IPS-18a (cell line): Measurements from ENCODE around the gene RNF214.
"Not testable (repeated sequence)": the region's sequence is repeated elsewhere in the genome, so short reads cannot be mapped to it uniquely, and the experiment has no call there.

ENCODE experiments used
- H3K27ac ChIP-seq: one replicate; pipeline ENCODE4 v1.5.1; 2013; ENCODE audit warnings: low read length
- H3K27me3 ChIP-seq: one replicate; pipeline ENCODE4 v1.6.1; 2013; ENCODE audit warnings: mild to moderate bottlenecking, low read length; ENCODE audit not compliant: control insufficient read depth, insufficient read depth
- H3K36me3 ChIP-seq: one replicate; pipeline ENCODE4 v1.6.1; 2013; ENCODE audit warnings: low read depth, low read length; ENCODE audit not compliant: control insufficient read depth
- H3K4me1 ChIP-seq: one replicate; pipeline ENCODE4 v1.6.1; 2013; ENCODE audit warnings: low read depth, low read length; ENCODE audit not compliant: control insufficient read depth
- H3K4me3 ChIP-seq: one replicate; pipeline ENCODE4 v1.5.1; 2013; ENCODE audit warnings: low read length
- H3K9ac ChIP-seq: one replicate; pipeline ENCODE4 v1.6.1; 2013; ENCODE audit warnings: mild to moderate bottlenecking, low read length, moderate library complexity
- H3K9me3 ChIP-seq: one replicate; pipeline ENCODE4 v1.6.1; 2013; ENCODE audit warnings: low read depth, low read length; ENCODE audit not compliant: control insufficient read depth

Gene RNF214

GRCh38 chr11:117256573-117256972 is 24.1 kb downstream of the RNF214 start:
- H3K9me3 ChIP-seq, result no peaks in the 10 kb centered on the region
- peaks cover 10% of the 10 kb centered on the region for H3K36me3 ChIP-seq
- H3K4me3 ChIP-seq, result no peak overlapping the region
- no peak overlapping the region for H3K27ac ChIP-seq
- H3K4me1 ChIP-seq, result no peaks in the 10 kb centered on the region
- no peak overlapping the region for H3K9ac ChIP-seq
- H3K27me3 ChIP-seq, result no peaks in the 10 kb centered on the region

- Histone ChIP-seq H3K36me3 (peaks cover 7% of the 10 kb centered on the region), H3K27ac (no peak overlapping the region), H3K27me3 (no peaks in the 10 kb centered on the region), H3K4me1 (no peaks in the 10 kb centered on the region), H3K9ac (no peak overlapping the region), H3K9me3 (no peaks in the 10 kb centered on the region), H3K4me3 (no peak overlapping the region)
Observed at GRCh38 chr11:117258576-117258975, 26.1 kb downstream of the RNF214 start.

GRCh38 chr11:117259417-117259816 is 26.9 kb downstream of the RNF214 start:
- Histone ChIP-seq H3K4me3 (no peak overlapping the region), H3K36me3 (peaks cover 4% of the 10 kb centered on the region), H3K27ac (no peak overlapping the region), H3K27me3 (no peaks in the 10 kb centered on the region), H3K4me1 (no peaks in the 10 kb centered on the region), H3K9ac (no peak overlapping the region), H3K9me3 (no peaks in the 10 kb centered on the region)

GRCh38 chr11:117264624-117265323 is 32.3 kb downstream of the RNF214 start:
- H3K36me3 ChIP-seq, H3K9ac ChIP-seq, H3K9me3 ChIP-seq: not testable (repeated sequence)

GRCh38 chr11:117265745-117266144 is 33.3 kb downstream of the RNF214 start:
- H3K4me1 ChIP-seq, result peaks cover 5% of the 10 kb centered on the region
- H3K9ac ChIP-seq, result no peak overlapping the region
- no peak overlapping the region for H3K4me3 ChIP-seq
- H3K9me3 ChIP-seq, result no peaks in the 10 kb centered on the region
- H3K36me3 ChIP-seq, result peaks cover 3% of the 10 kb centered on the region
- no peaks in the 10 kb centered on the region for H3K27me3 ChIP-seq
- H3K27ac ChIP-seq, result no peak overlapping the region

More at GRCh38 chr11:117264624-117265323, 32.3 kb downstream of the RNF214 start:
- H3K4me3 ChIP-seq, H3K27me3 ChIP-seq, H3K4me1 ChIP-seq, H3K27ac ChIP-seq: not testable (repeated sequence)

- Histone ChIP-seq H3K9ac (no peak overlapping the region), H3K9me3 (no peaks in the 10 kb centered on the region), H3K4me3 (no peak overlapping the region), H3K27ac (no peak overlapping the region), H3K27me3 (no peaks in the 10 kb centered on the region), H3K4me1 (peaks cover 5% of the 10 kb centered on the region), H3K36me3 (no peaks in the 10 kb centered on the region)
Observed at GRCh38 chr11:117269856-117270255, 37.4 kb downstream of the RNF214 start.

GRCh38 chr11:117271208-117271607 is 38.7 kb downstream of the RNF214 start:
- Histone ChIP-seq H3K4me1 (peaks cover 5% of the 10 kb centered on the region), H3K9me3 (no peaks in the 10 kb centered on the region), H3K27me3 (no peaks in the 10 kb centered on the region), H3K27ac (no peak overlapping the region), H3K9ac (no peak overlapping the region), H3K4me3 (no peak overlapping the region), H3K36me3 (no peaks in the 10 kb centered on the region)

GRCh38 chr11:117272175-117272574 is 39.7 kb downstream of the RNF214 start:
- H3K4me3 ChIP-seq, H3K36me3 ChIP-seq, H3K9me3 ChIP-seq, H3K27me3 ChIP-seq, H3K9ac ChIP-seq, H3K4me1 ChIP-seq, H3K27ac ChIP-seq: not testable (repeated sequence)

- no peaks in the 10 kb centered on the region for H3K9me3 ChIP-seq
- H3K9ac ChIP-seq, result no peak overlapping the region
- no peak overlapping the region for H3K4me3 ChIP-seq
- H3K27me3 ChIP-seq, result no peaks in the 10 kb centered on the region
- no peaks in the 10 kb centered on the region for H3K36me3 ChIP-seq
- no peaks in the 10 kb centered on the region for H3K4me1 ChIP-seq
- H3K27ac ChIP-seq, result no peak overlapping the region
Observed at GRCh38 chr11:117273550-117274289, 41.2 kb downstream of the RNF214 start.

- H3K9ac ChIP-seq, result no peak overlapping the region
- no peaks in the 10 kb centered on the region for H3K27me3 ChIP-seq
- no peak overlapping the region for H3K27ac ChIP-seq
- peaks cover 30% of the 10 kb centered on the region for H3K36me3 ChIP-seq
- no peaks in the 10 kb centered on the region for H3K9me3 ChIP-seq
- no peak overlapping the region for H3K4me3 ChIP-seq
- no peaks in the 10 kb centered on the region for H3K4me1 ChIP-seq
Observed at GRCh38 chr11:117278347-117278746, 45.9 kb downstream of the RNF214 start.

GRCh38 chr11:117279711-117280376 is 47.4 kb downstream of the RNF214 start:
- no peak overlapping the region for H3K27ac ChIP-seq
- no peak overlapping the region for H3K4me3 ChIP-seq
- H3K27me3 ChIP-seq, result no peaks in the 10 kb centered on the region
- no peak overlapping the region for H3K9ac ChIP-seq
- H3K36me3 ChIP-seq, result peaks cover 39% of the 10 kb centered on the region
- no peaks in the 10 kb centered on the region for H3K9me3 ChIP-seq
- H3K4me1 ChIP-seq, result no peaks in the 10 kb centered on the region
